HG03159 (cell line): Measurements from ENCODE around the gene CYP3A4.
"Not testable (repeated sequence)": the region's sequence is repeated elsewhere in the genome, so short reads cannot be mapped to it uniquely, and the experiment has no call there.

Experiments
- ATAC-seq: cut with Tn5 transposase; IDR thresholded peaks from one replicate; pipeline ENCODE4 v1.9.1; 2021; ENCODE audit warnings: mild to moderate bottlenecking, moderate library complexity; ENCODE audit not compliant: unreplicated experiment

The CYP3A4 gene

DNA sequence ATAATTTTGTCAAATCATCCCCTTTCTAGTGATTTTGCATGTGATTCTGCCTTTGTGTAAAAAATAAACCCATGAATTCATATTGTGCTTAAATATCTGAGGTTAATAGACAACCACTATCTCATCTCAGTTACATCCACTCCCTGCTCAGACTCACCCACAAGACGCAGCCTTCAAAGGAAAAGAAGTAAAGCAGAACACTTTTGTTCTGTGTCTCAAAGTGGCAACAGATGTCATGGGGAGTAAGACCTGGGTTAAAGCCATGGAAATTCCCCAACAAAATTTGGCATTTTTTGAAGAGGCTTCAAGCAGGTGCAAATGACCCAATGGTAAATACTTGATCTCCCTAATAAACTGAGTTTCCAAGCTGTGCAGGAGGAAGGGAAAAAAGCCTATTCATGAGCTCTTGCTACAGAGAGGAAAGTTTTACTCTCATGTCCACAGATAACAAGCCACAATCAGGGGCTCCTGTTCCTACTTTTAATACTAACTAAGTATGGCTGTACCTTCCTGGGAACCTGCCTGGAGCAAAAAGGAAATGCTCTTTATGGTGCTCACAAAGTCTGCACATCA lies 53.7 kb downstream of the CYP3A4 start:
- no peak for ATAC-seq

GRCh38 chr7:99729486-99730237 lies 54.3 kb downstream of the CYP3A4 start:
- no peak for ATAC-seq

GRCh38 chr7:99728615-99729014 lies 55.4 kb downstream of the CYP3A4 start:
- no peak for ATAC-seq

- not testable (repeated sequence) for ATAC-seq
These were observed 60.8 kb downstream of the CYP3A4 start for GRCh38 chr7:99723201-99723600.

GRCh38 chr7:99720800-99721595 lies 63.0 kb downstream of the CYP3A4 start:
- ATAC-seq, result no peak

DNA sequence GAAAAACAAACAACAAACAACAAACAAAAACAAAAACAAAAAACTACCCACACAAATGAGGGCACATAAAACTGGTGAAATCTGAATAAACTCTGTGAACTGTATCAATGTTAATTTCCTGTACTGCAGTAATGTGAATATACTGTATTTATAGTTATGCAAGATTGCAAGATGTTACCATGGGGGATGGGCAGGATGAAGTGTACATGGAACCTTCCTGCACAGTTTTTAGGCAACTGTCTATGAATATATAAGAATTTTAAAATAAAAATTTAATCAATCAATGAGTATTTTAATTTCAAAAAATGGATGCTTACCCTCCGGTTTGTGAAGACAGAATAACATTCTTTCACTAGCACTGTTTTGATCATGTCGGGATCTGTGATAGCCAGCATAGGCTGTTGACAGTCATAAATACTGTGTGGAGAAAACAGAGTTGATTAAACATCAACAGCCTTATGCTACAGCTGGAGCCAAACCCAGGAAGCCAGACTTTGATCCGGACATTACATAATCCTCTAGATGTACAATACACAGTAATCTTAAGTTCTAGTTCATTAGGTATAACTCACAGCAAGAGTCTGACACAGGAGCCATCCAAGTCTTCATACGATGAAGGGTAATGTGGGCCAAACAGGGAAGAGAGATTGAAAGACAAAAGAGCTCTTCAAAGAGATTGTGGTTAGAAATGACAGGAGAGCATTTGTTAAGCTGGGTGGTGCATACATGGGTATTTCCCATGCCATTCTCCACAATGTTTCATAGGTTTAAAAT lies 63.8 kb downstream of the CYP3A4 start:
- ATAC-seq, result no peak

DNA sequence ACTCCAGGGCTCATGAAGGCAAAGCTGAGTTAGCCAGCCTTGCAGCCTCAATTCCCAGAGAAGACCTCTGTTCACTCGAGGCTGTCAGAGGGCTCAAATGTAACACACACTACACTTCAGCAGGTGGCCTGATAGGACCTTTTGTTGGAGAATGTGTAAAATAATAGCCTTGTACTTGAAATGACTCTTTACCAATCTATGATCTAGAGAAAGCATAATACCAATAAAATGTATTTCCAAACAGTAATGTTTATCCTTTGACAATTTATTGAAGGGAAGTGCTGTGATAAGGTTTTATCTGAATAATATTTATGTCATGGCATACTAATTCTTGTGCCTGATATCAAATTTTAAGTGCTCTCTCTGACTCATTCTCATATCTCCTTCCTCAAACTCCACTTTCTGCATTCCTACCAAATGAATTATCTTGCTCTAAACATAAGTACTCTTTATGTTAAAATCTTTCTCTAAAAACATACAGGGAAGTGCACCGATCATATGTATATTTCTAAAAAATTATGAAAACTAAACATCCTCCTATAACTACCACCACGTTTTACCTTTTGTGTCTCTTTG lies 69.9 kb downstream of the CYP3A4 start:
- no peak for ATAC-seq

GRCh38 chr7:99709838-99710578 lies 74.0 kb downstream of the CYP3A4 start:
- no peak for ATAC-seq

DNA sequence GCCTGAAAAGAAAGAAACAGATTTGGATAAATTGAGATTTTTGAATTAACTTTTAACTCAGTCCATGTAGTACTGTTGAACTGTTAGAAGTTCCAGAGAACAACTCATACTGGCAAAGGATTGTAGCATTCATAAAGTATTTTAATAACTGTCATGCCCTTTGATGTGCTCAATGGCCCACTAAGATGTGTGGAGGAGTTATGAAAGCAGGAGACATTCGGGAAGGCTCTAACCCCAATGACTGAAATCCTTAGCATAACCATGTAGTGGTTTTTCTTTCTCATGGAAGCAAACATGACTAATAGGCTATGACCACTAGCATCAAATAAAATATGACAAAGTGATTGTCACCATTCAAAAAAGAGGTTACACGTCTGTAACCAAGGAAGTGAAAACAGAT lies 74.7 kb downstream of the CYP3A4 start:
- ATAC-seq, result no peak

GRCh38 chr7:99707096-99707495 lies 76.9 kb downstream of the CYP3A4 start:
- ATAC-seq, result no peak
